Measurements from ENCODE around the gene UBL3.

Gene UBL3

GRCh38 chr13:29721766-29722165 is 128.7 kb downstream of the UBL3 start:
- FAIRE-seq (no peak), DNase-seq (ENCODE audit: insufficient read length, low spot score) (no peak)

- no peak for FAIRE-seq
- no peak for DNase-seq (ENCODE audit: insufficient read length, low spot score)
Observed at GRCh38 chr13:29718694-29719093, 131.7 kb downstream of the UBL3 start.

GRCh38 chr13:29716493-29716892 is 133.9 kb downstream of the UBL3 start:
- FAIRE-seq (no peak), DNase-seq (ENCODE audit: insufficient read length, low spot score) (no peak)
